Trophoblast cell (in vitro differentiated cells and primary cell): Measurements from ENCODE around the gene KRT86.

Experiments used
- DNase-seq, 2 donors: peaks; one replicate each; pipeline ENCODE4 v3.0.0-alpha.2; 2016
- H2AFZ ChIP-seq: 2 replicates; pipeline ENCODE4 v1.6.1; 2013; ENCODE audit warnings: low read length, moderate library complexity, mild to moderate bottlenecking; ENCODE audit not compliant: insufficient read depth, poor library complexity
- H2AK5ac ChIP-seq: 2 replicates; pipeline ENCODE4 v1.6.1; 2013; ENCODE audit warnings: mild to moderate bottlenecking, low read length
- H2BK120ac ChIP-seq: 2 replicates; pipeline ENCODE4 v1.6.1; 2013; ENCODE audit warnings: low read length, mild to moderate bottlenecking, moderate library complexity; ENCODE audit not compliant: insufficient read depth, poor library complexity
- H2BK12ac ChIP-seq: 2 replicates; pipeline ENCODE4 v1.6.1; 2013; ENCODE audit warnings: mild to moderate bottlenecking, low read length, moderate library complexity
- H2BK5ac ChIP-seq: 2 replicates; pipeline ENCODE4 v1.6.1; 2013; ENCODE audit warnings: low read length, low read depth, moderate library complexity, mild to moderate bottlenecking; ENCODE audit not compliant: poor library complexity
- H3K14ac ChIP-seq: 2 replicates; pipeline ENCODE4 v1.6.1; 2013; ENCODE audit warnings: mild to moderate bottlenecking, low read length
- H3K18ac ChIP-seq: 2 replicates; pipeline ENCODE4 v1.6.1; 2013; ENCODE audit warnings: mild to moderate bottlenecking, low read length
- H3K23ac ChIP-seq: 2 replicates; pipeline ENCODE4 v1.6.1; 2013; ENCODE audit warnings: low read length
- H3K27ac ChIP-seq: 2 replicates; pipeline ENCODE4 v1.5.1; 2013; ENCODE audit warnings: low read depth, mild to moderate bottlenecking, inconsistent platforms, low read length, moderate library complexity
- H3K27me3 ChIP-seq: 2 replicates; pipeline ENCODE4 v1.6.1; 2013; ENCODE audit warnings: inconsistent platforms, mild to moderate bottlenecking, low read length, moderate library complexity; ENCODE audit not compliant: insufficient read depth
- H3K36me3 ChIP-seq, 2 experiments: 1 replicate in 1 of 2; 2 replicates in 1 of 2; pipeline ENCODE4 v1.6.1; 2013; ENCODE audit warnings: low read length in 2 of 2, mild to moderate bottlenecking in 2 of 2, moderate library complexity in 1 of 2; ENCODE audit not compliant: insufficient read depth in 2 of 2, control insufficient read depth in 1 of 2
- H3K4ac ChIP-seq: 2 replicates; pipeline ENCODE4 v1.6.1; 2013; ENCODE audit warnings: low read depth, mild to moderate bottlenecking, low read length, moderate library complexity
- H3K4me1 ChIP-seq, 2 experiments: 1 replicate in 1 of 2; 2 replicates in 1 of 2; pipeline ENCODE4 v1.6.1; 2013; ENCODE audit warnings: low read length in 2 of 2, mild to moderate bottlenecking in 2 of 2, moderate library complexity in 1 of 2; ENCODE audit not compliant: insufficient read depth in 2 of 2, control insufficient read depth in 1 of 2
- H3K4me2 ChIP-seq: 2 replicates; pipeline ENCODE4 v1.6.1; 2013; ENCODE audit warnings: inconsistent platforms, mild to moderate bottlenecking, low read length, moderate library complexity
- H3K4me3 ChIP-seq: 2 replicates; pipeline ENCODE4 v1.5.1; 2013; ENCODE audit warnings: mild to moderate bottlenecking, low read depth, low read length, inconsistent platforms
- H3K79me1 ChIP-seq: one replicate; pipeline ENCODE4 v1.6.1; 2013; ENCODE audit warnings: low read length
- H3K79me2 ChIP-seq: 2 replicates; pipeline ENCODE4 v1.6.1; 2013; ENCODE audit warnings: low read length, mild to moderate bottlenecking; ENCODE audit not compliant: control insufficient read depth, insufficient read depth, poor library complexity
- H3K9ac ChIP-seq: 2 replicates; pipeline ENCODE4 v1.6.1; 2013; ENCODE audit warnings: mild to moderate bottlenecking, low read length
- H3K9me3 ChIP-seq: 2 replicates; pipeline ENCODE4 v1.6.1; 2013; ENCODE audit warnings: low read depth, mild to moderate bottlenecking, control low read depth, inconsistent platforms, low read length; ENCODE audit not compliant: insufficient read depth
- H4K12ac ChIP-seq: 2 replicates; pipeline ENCODE4 v1.6.1; 2013; ENCODE audit warnings: low read depth, mild to moderate bottlenecking, low read length, moderate library complexity
- H4K8ac ChIP-seq: 2 replicates; pipeline ENCODE4 v1.6.1; 2013; ENCODE audit warnings: low read depth, mild to moderate bottlenecking, low read length, moderate library complexity
- H4K91ac ChIP-seq: one replicate; pipeline ENCODE4 v1.6.1; 2013; ENCODE audit warnings: low read depth, mild to moderate bottlenecking, low read length, moderate library complexity
- WGBS: extraction: QIAGEN DNeasy Blood & Tissue Kit; methylation state at CpG from one replicate; pipeline ENCODE4 v1.1.7; 2013; ENCODE audit warnings: missing lambda C conversion rate; ENCODE audit not compliant: insufficient read length, insufficient coverage; ENCODE audit errors: extremely low coverage; 5-methylcytosine and 5-hydroxymethylcytosine counted together

KRT86 gene

DNA sequence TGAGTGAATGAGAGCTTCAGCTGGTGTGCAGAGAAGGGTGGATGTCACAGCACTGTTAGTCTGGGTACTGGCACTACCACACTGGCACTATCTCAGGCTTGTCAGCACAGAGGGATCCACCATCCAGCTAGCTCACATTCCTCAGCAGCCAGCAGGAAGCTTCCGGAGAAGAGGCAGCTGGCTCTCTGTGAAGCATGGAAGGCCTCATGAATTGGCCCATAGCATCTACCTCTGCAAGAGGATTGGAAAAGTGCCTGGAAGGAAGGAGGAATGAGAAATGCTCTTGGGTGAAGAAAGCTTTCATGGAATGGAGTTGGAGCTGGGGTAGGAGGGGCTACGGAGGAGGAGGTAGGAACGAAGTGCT lies 36.8 kb downstream of the KRT86 start:
- Histone ChIP-seq H3K27me3 (peaks cover 24% of the 10 kb centered on the region), H3K79me2 (no peaks in the 10 kb centered on the region), H2BK12ac (no peak overlapping the region), H3K79me1 (peaks cover 2% of the 10 kb centered on the region), H4K91ac (no peak overlapping the region), H3K18ac (no peak overlapping the region), H3K4ac (no peak overlapping the region), H3K36me3 (no peaks in the 10 kb centered on the region), H3K23ac (no peak overlapping the region), H3K9me3 (no peaks in the 10 kb centered on the region), H4K8ac (no peak overlapping the region), H2AFZ (no peak overlapping the region), H2AK5ac (no peak overlapping the region), H3K27ac (no peak overlapping the region), H3K4me3 (no peak overlapping the region), H4K12ac (no peak overlapping the region), H2BK120ac (no peak overlapping the region), H3K14ac (no peak overlapping the region), H3K9ac (no peak overlapping the region), H3K4me1 (peaks cover 6 to 8% of the 10 kb centered on the region in 2 experiments), H3K4me2 (no peak overlapping the region), H2BK5ac (no peak overlapping the region)
- peak; percentile 23 to 62 for DNase-seq
- WGBS: no CpG with 5 or more reads among the region's 3 CpGs

DNA sequence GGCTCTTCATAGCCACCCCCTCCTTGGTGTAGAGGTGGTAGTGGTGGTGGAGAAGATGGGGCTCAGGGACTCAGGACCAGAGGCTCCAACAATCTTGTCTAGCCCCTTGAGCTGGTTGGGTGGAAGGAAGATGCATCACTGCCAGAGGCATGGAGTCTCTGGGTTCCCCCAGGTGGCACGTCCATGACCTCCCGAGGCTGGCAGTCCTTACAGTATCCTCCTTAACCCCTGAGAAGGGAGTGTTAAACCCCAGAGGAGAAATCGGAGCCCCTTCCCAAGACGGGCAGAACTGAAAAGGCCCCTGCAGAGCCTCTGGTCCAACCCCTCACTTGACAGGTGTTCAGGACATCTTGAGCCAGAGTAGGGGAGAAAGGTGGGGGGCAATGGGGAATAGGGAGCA lies 37.6 kb downstream of the KRT86 start:
- WGBS: no CpG with 5 or more reads among the region's 4 CpGs
- Histone ChIP-seq H3K9me3 (no peaks in the 10 kb centered on the region), H3K4ac (no peak overlapping the region), H3K18ac (no peak overlapping the region), H3K27ac (no peak overlapping the region), H3K27me3 (peaks cover 24% of the 10 kb centered on the region), H3K4me2 (no peak overlapping the region), H2BK120ac (no peak overlapping the region), H2AK5ac (no peak overlapping the region), H3K79me1 (peaks cover 2% of the 10 kb centered on the region), H3K23ac (no peak overlapping the region), H4K91ac (no peak overlapping the region), H3K4me1 (peaks cover 6 to 8% of the 10 kb centered on the region in 2 experiments), H4K8ac (no peak overlapping the region), H3K4me3 (no peak overlapping the region), H3K79me2 (no peaks in the 10 kb centered on the region), H2BK12ac (no peak overlapping the region), H3K9ac (no peak overlapping the region), H2AFZ (no peak overlapping the region), H3K14ac (no peak overlapping the region), H4K12ac (no peak overlapping the region), H3K36me3 (no peaks in the 10 kb centered on the region), H2BK5ac (no peak overlapping the region)
- no peak for DNase-seq

DNA sequence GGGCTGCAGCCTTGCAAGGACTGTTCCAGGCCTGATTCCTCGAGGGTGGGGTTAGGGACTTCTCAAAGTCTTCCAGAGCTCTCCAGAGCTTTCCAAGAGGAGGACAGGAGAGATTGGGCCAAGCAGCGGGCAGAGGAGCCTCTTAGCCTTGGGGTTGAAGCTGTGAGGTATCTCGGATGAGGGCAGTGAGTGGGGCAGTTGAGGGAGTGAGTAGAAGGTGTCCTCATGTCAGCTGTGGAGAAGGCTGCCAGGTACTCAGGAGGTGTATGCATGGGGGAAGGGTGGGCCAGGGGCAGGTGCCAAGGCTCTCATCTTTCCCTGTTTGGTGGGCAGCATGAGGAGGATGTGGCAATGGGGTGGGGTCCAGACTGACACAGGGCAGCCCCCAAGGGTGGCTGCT lies 39.0 kb downstream of the KRT86 start:
- Histone ChIP-seq H2BK5ac (no peak overlapping the region), H3K4ac (no peak overlapping the region), H4K12ac (no peak overlapping the region)

DNA sequence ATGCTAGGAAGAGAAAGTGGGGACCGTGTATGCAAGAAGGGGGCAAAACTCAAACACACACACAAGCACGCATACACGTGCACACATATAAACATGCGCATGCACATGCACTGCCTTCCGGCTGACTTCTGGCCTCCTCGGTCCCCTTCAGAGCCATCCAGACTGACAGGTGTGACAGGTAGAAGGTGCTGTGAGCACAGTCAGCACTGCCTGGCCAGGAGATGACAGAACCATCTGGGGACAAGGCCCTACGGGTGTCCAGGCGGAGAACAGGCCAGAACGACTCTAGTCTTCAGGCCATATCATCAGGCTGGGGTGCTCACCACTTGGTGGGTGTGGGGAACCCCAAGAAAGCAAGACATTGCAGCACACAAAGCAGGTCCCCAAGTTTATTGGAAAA lies 39.5 kb downstream of the KRT86 start:
- no peak overlapping the region for H3K14ac ChIP-seq
- WGBS: no CpG with 5 or more reads among the region's 9 CpGs
- no peaks in the 10 kb centered on the region for H3K4me1 ChIP-seq
- H3K36me3 ChIP-seq: no peaks in the 10 kb centered on the region
- H3K9me3 ChIP-seq: no peaks in the 10 kb centered on the region
- H2BK120ac ChIP-seq: no peak overlapping the region
- H3K4me2 ChIP-seq: no peak overlapping the region
- no peak overlapping the region for H4K8ac ChIP-seq
- peaks cover 7% of the 10 kb centered on the region for H3K27me3 ChIP-seq
- H4K91ac ChIP-seq: no peak overlapping the region
- no peak overlapping the region for H2AFZ ChIP-seq
- H3K27ac ChIP-seq: no peak overlapping the region
- no peak overlapping the region for H2BK5ac ChIP-seq
- no peak overlapping the region for H3K23ac ChIP-seq
- H3K79me2 ChIP-seq: no peaks in the 10 kb centered on the region
- H4K12ac ChIP-seq: no peak overlapping the region
- H2AK5ac ChIP-seq: no peak overlapping the region
- no peak overlapping the region for H2BK12ac ChIP-seq
- H3K4me3 ChIP-seq: no peak overlapping the region
- no peak overlapping the region for H3K18ac ChIP-seq
- no peak for DNase-seq
- no peak overlapping the region for H3K9ac ChIP-seq
- no peaks in the 10 kb centered on the region for H3K79me1 ChIP-seq
- H3K4ac ChIP-seq: no peak overlapping the region

More for the DNA sequence above, 39.0 kb downstream of the KRT86 start:
- H3K18ac ChIP-seq: no peak overlapping the region
- H3K4me3 ChIP-seq: no peak overlapping the region
- H4K91ac ChIP-seq: no peak overlapping the region
- H2BK12ac ChIP-seq: no peak overlapping the region
- no peaks in the 10 kb centered on the region for H3K36me3 ChIP-seq
- H3K9me3 ChIP-seq: no peaks in the 10 kb centered on the region
- H3K23ac ChIP-seq: no peak overlapping the region
- H3K4me1 ChIP-seq: peaks cover 0 to 2% of the 10 kb centered on the region in 2 experiments
- H2BK120ac ChIP-seq: no peak overlapping the region
- WGBS: no CpG with 5 or more reads among the region's 3 CpGs
- no peak overlapping the region for H3K4me2 ChIP-seq
- H2AFZ ChIP-seq: no peak overlapping the region
- H3K27me3 ChIP-seq: peaks cover 12% of the 10 kb centered on the region
- no peak overlapping the region for H3K27ac ChIP-seq
- DNase-seq: no peak
- H3K9ac ChIP-seq: no peak overlapping the region
- H4K8ac ChIP-seq: no peak overlapping the region
- H2AK5ac ChIP-seq: no peak overlapping the region
- H3K14ac ChIP-seq: no peak overlapping the region
- H3K79me2 ChIP-seq: no peaks in the 10 kb centered on the region
- no peaks in the 10 kb centered on the region for H3K79me1 ChIP-seq
